MM.1S (cell line): ENCODE measurements around the gene FEM1C.

Experiments used
- EZH2 ChIP-seq: fragments of 300-600 bp; sonication (generic); optimal IDR thresholded peaks from 2 replicates; pipeline ENCODE3; 2017; ENCODE audit warnings: low read depth, mild to moderate bottlenecking, antibody characterized with exemption, low read length, mixed read lengths
- TF ChIP-seq, protein P1 (sequence below): fragments of 300-600 bp; sonication (generic); IDR thresholded peaks from 2 replicates; pipeline ENCODE4 v1.5.1; 2016; ENCODE audit warnings: antibody characterized with exemption, low read length, mixed read lengths

DNA sequence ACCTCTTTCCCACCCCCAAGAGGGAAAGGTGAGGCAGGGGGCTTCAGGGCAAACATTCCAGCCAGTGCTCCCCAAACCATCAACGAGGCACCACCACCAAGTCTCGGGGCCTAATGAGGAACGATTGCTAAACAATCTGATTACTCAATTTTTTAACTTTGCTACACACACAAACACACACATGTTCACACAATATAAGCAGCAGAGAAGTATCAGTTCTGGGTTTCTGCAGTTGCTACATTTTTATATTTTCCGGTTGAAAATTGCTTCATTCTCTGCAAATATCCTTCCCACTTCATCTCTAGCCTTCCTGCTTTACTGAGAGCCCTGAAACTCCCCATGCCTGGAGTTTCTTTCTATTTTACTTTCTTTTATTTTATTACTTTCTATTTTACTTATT, 60.2 kb downstream of the FEM1C start:
- TF ChIP-seq, protein P1, sequence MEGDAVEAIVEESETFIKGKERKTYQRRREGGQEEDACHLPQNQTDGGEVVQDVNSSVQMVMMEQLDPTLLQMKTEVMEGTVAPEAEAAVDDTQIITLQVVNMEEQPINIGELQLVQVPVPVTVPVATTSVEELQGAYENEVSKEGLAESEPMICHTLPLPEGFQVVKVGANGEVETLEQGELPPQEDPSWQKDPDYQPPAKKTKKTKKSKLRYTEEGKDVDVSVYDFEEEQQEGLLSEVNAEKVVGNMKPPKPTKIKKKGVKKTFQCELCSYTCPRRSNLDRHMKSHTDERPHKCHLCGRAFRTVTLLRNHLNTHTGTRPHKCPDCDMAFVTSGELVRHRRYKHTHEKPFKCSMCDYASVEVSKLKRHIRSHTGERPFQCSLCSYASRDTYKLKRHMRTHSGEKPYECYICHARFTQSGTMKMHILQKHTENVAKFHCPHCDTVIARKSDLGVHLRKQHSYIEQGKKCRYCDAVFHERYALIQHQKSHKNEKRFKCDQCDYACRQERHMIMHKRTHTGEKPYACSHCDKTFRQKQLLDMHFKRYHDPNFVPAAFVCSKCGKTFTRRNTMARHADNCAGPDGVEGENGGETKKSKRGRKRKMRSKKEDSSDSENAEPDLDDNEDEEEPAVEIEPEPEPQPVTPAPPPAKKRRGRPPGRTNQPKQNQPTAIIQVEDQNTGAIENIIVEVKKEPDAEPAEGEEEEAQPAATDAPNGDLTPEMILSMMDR, result no peak
- TF ChIP-seq EZH2, result no peak
